ENCODE results near the gene SARS2.

- no peak for TF ChIP-seq CTCF (IDR thresholded peaks at IDR 0.05)
- TF ChIP-seq POLR2A (IDR thresholded peaks at IDR 0.05), result no peak
Measured at GRCh38 chr19:38975861-38976271, 45.3 kb upstream of the SARS2 start.

All from vagina (tissue), 2 donors.